ENCODE results near the gene SPC25. TPM values are rescaled to one million over a fixed set of nuclear protein-coding genes. Genes with fewer than 3 reads are reported as not detected.

Gene SPC25
- total and polyA plus RNA-seq, 9 of the 15 experiments (the other 6 are each of a cell fraction or from before 2014, with no cell fraction given) = 44.8 to 100 (median 75.0) TPM

- TF ChIP-seq PRDM10 (IDR thresholded peaks at IDR 0.05; ENCODE audit: partially characterized antibody) (no peak), TCF3 (CRISPR knock-in tag; IDR thresholded peaks at IDR 0.05) (no peak), LCOR (CRISPR knock-in tag; IDR thresholded peaks at IDR 0.05) (peak; percentile 93), ZC3H11A (IDR thresholded peaks at IDR 0.05; ENCODE audit: low read depth, low read length) (no peak), MAX (CRISPR knock-in tag; IDR thresholded peaks at IDR 0.05) (peak; percentile 57), NR2C1 (IDR thresholded peaks at IDR 0.05) (peak; percentile 88), NR2C1 (tag; IDR thresholded peaks at IDR 0.05) (peak; percentile 94), ZBTB49 (CRISPR knock-in tag; IDR thresholded peaks at IDR 0.05; ENCODE audit: borderline replicate concordance) (no peak), ZNF79 (CRISPR knock-in tag; IDR thresholded peaks at IDR 0.05; ENCODE audit: low read depth) (no peak), RBM34 (IDR thresholded peaks at IDR 0.05; ENCODE audit: borderline replicate concordance, insufficient read depth, low read length) (no peak), ZBTB40 (IDR thresholded peaks at IDR 0.05) (peak; percentile 87), ZBTB40 (CRISPR knock-in tag; IDR thresholded peaks at IDR 0.05) (no peak)
These were observed at the start of gene SPC25 (continued) for GRCh38 chr2:168890006-168890782.

Data from K562 (cell line).